Smooth muscle cell (in vitro differentiated cells): Measurements from ENCODE around the gene WDR87. TPM values are rescaled to one million over a fixed set of nuclear protein-coding genes. Genes with fewer than 3 reads are reported as not detected.

ENCODE experiments used
- DNase-seq: peaks from one replicate; lab custom pipeline; 2025; ENCODE audit not compliant: unreplicated experiment; lab: John Stamatoyannopoulos, UW
- H2AFZ ChIP-seq: fragments of 200-600 bp; sonication (generic); 2 replicates; pipeline ENCODE4 v1.6.0; 2016; ENCODE audit warnings: antibody characterized with exemption, low read depth, mild to moderate bottlenecking
- H3F3A ChIP-seq: fragments of 200-600 bp; sonication (generic); 2 replicates; pipeline ENCODE4 v1.6.0; 2017; ENCODE audit warnings: antibody characterized with exemption, low read depth
- H3K27ac ChIP-seq: fragments of 200-600 bp; sonication (generic); 2 replicates; pipeline ENCODE4 v1.5.1; 2016; ENCODE audit warnings: low read depth, mild to moderate bottlenecking
- H3K27me3 ChIP-seq: fragments of 200-600 bp; sonication (generic); 2 replicates; pipeline ENCODE4 v1.6.1; 2016; ENCODE audit warnings: low read depth, mild to moderate bottlenecking
- H3K36me3 ChIP-seq: fragments of 200-600 bp; sonication (generic); 2 replicates; pipeline ENCODE4 v1.5.1; 2016; ENCODE audit warnings: low read depth
- H3K4me1 ChIP-seq: fragments of 200-600 bp; sonication (generic); 2 replicates; pipeline ENCODE4 v1.5.1; 2016; ENCODE audit warnings: low read depth
- H3K4me2 ChIP-seq: fragments of 200-600 bp; sonication (generic); 2 replicates; pipeline ENCODE4 v1.6.0; 2016; ENCODE audit warnings: mild to moderate bottlenecking
- H3K4me3 ChIP-seq: fragments of 200-600 bp; sonication (generic); 2 replicates; pipeline ENCODE4 v1.5.1; 2016; ENCODE audit warnings: mild to moderate bottlenecking
- H3K79me2 ChIP-seq: fragments of 200-600 bp; sonication (generic); 2 replicates; pipeline ENCODE4 v1.6.0; 2016; ENCODE audit warnings: low read depth, mild to moderate bottlenecking
- H3K9ac ChIP-seq: fragments of 200-600 bp; sonication (generic); 2 replicates; pipeline ENCODE4 v1.6.0; 2016; ENCODE audit warnings: low read depth
- H3K9me3 ChIP-seq: fragments of 200-600 bp; sonication (generic); replicated peaks from 2 replicates; pipeline ENCODE4 v1.5.1; 2016; ENCODE audit warnings: low read depth
- H4K20me1 ChIP-seq: fragments of 200-600 bp; sonication (generic); 2 replicates; pipeline ENCODE4 v1.6.0; 2016; ENCODE audit warnings: low read depth
- CTCF ChIP-seq: fragments of 200-600 bp; sonication (generic); IDR thresholded peaks from 2 replicates; pipeline ENCODE4 v1.5.1; 2017; ENCODE audit warnings: borderline replicate concordance, mild to moderate bottlenecking, antibody characterized with exemption; ENCODE audit not compliant: insufficient read depth, poor library complexity, severe bottlenecking
- WGBS: methylation state at CpG from one replicate; pipeline ENCODE4 v1.1.7; 2016; ENCODE audit warnings: low lambda C conversion rate; 5-methylcytosine and 5-hydroxymethylcytosine counted together
- polyA plus RNA-seq: library from polyadenylated mRNA; unstranded; fragments of >200 nt; fragmentation: Nextera tagmentation; extraction: Ambion mirVana; gene quantifications from 2 replicates; pipeline ENCODE4 v1.2.1, GENCODE V29; 2016
- total RNA-seq: library from RNA; depleted of rRNA; stranded (reverse); fragments of >200 nt; gene quantifications from 2 replicates; pipeline ENCODE4 v1.2.3, GENCODE V29; 2014

WDR87 gene
- total RNA-seq (not detected in 2 replicates), polyA plus RNA-seq (not detected in 2 replicates)

- Histone ChIP-seq H3K36me3 (no peaks in the 10 kb centered on the region), H3K9ac (peak within 1 kb of the TSS; percentile 74), H3K79me2 (peaks cover 29% of the 10 kb centered on the region), H3K4me1 (no peaks in the 10 kb centered on the region), H2AFZ (peak within 1 kb of the TSS; percentile 89), H3K27ac (no peak within 1 kb of the TSS), H3K4me2 (peak within 1 kb of the TSS; percentile 98), H3K27me3 (no peaks in the 10 kb centered on the region), H3K4me3 (peak within 1 kb of the TSS; percentile 89), H3K9me3 (no peaks in the 10 kb centered on the region), H4K20me1 (peaks cover 8% of the 10 kb centered on the region), H3F3A (no peaks in the 10 kb centered on the region)
- no peak for TF ChIP-seq CTCF
- DNase-seq, result no peak
- 6% methylated on average over 54 of the region's 63 CpGs for whole genome bisulfite sequencing
Measured at GRCh38 chr19:37905946-37906868, at the start of gene WDR87. WDR87 (minus strand) TSS chr19:37906594; CDS start chr19:37898239, 8,355 bp downstream.

GRCh38 chr19:37955986-37956385, 49.6 kb upstream of the WDR87 start:
- H3K9me3 ChIP-seq, result no peaks in the 10 kb centered on the region
- H3K4me3 ChIP-seq, result no peak overlapping the region
- no peak overlapping the region for H3K9ac ChIP-seq
- H3K36me3 ChIP-seq, result no peaks in the 10 kb centered on the region
- H3K4me2 ChIP-seq, result no peak overlapping the region
- no peaks in the 10 kb centered on the region for H3K27me3 ChIP-seq
- no peak overlapping the region for H2AFZ ChIP-seq
- H3K27ac ChIP-seq, result no peak overlapping the region
- 95% methylated on average over 8 of the region's 8 CpGs for WGBS
- TF ChIP-seq CTCF, result no peak
- H3F3A ChIP-seq, result peaks cover 3% of the 10 kb centered on the region
- peaks cover 16% of the 10 kb centered on the region for H3K4me1 ChIP-seq
- DNase-seq, result no peak
- peaks cover 7% of the 10 kb centered on the region for H3K79me2 ChIP-seq
- peaks cover 43% of the 10 kb centered on the region for H4K20me1 ChIP-seq

DNA sequence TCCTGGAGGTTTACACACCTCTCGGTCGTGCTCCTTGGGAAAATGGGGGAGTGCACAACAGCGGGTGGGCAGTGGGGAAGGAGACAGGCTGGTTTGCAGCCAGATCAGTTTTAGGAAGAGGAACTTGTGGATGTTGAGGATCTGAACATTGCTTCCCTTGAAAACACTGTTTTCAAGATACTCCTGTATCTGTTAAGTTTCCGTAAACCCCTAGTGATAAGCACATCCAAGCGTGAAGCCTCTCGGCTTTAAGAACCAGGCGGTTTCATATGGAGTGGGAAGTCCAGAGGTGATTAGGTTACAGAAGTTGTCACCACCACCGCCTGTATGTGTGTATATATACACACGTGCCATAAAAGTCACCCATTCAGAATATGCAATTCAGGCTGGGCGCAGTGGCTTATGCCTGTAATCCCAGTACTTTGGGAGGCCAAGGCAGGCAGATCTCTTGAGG, 48.1 kb upstream of the WDR87 start:
- TF ChIP-seq CTCF, result no peak
- Histone ChIP-seq H3K27ac (no peak overlapping the region), H3K9ac (no peak overlapping the region), H3K9me3 (no peaks in the 10 kb centered on the region), H3K79me2 (peaks cover 7% of the 10 kb centered on the region), H4K20me1 (peaks cover 53% of the 10 kb centered on the region), H2AFZ (no peak overlapping the region), H3K27me3 (no peaks in the 10 kb centered on the region), H3K36me3 (no peaks in the 10 kb centered on the region), H3K4me3 (no peak overlapping the region), H3K4me2 (no peak overlapping the region), H3K4me1 (peaks cover 16% of the 10 kb centered on the region), H3F3A (peaks cover 3% of the 10 kb centered on the region)
- WGBS, result 38% methylated on average over 10 of the region's 10 CpGs
- no peak for DNase-seq
